ES-I3 (cell line): ENCODE data around the gene PACSIN3.

ENCODE experiments used
- H3K36me3 ChIP-seq: 2 replicates; pipeline ENCODE4 v1.6.1; 2013; ENCODE audit warnings: mild to moderate bottlenecking, low read length, control low read depth, moderate library complexity; ENCODE audit not compliant: insufficient read depth
- H3K4me1 ChIP-seq: 2 replicates; pipeline ENCODE4 v1.6.1; 2013; ENCODE audit warnings: mild to moderate bottlenecking, control low read depth, low read length; ENCODE audit not compliant: insufficient read depth
- H3K9ac ChIP-seq: 2 replicates; pipeline ENCODE4 v1.6.1; 2013; ENCODE audit warnings: low read depth, mild to moderate bottlenecking, low read length, moderate library complexity
- H3K9me3 ChIP-seq: 2 replicates; pipeline ENCODE4 v1.6.1; 2013; ENCODE audit warnings: mild to moderate bottlenecking, low read length, moderate library complexity; ENCODE audit not compliant: control insufficient read depth, insufficient read depth

The PACSIN3 gene

GRCh38 chr11:47147250-47147649 is 39.0 kb downstream of the PACSIN3 start:
- Histone ChIP-seq H3K36me3 (no peaks in the 10 kb centered on the region), H3K4me1 (no peaks in the 10 kb centered on the region; the same call in 1 of the 2 replicates), H3K9me3 (no peaks in the 10 kb centered on the region), H3K9ac (no peak overlapping the region)

- Histone ChIP-seq H3K36me3 (no peaks in the 10 kb centered on the region), H3K4me1 (no peaks in the 10 kb centered on the region; the same call in 1 of the 2 replicates), H3K9me3 (no peaks in the 10 kb centered on the region), H3K9ac (no peak overlapping the region)
Measured at GRCh38 chr11:47144541-47144940, 41.7 kb downstream of the PACSIN3 start.

- Histone ChIP-seq H3K9ac (no peak overlapping the region), H3K36me3 (no peaks in the 10 kb centered on the region), H3K4me1 (no peaks in the 10 kb centered on the region; the same call in 1 of the 2 replicates), H3K9me3 (no peaks in the 10 kb centered on the region)
Measured at GRCh38 chr11:47143322-47143721, 42.9 kb downstream of the PACSIN3 start.

- Histone ChIP-seq H3K9me3 (no peaks in the 10 kb centered on the region), H3K4me1 (no peaks in the 10 kb centered on the region; the same call in 1 of the 2 replicates)
Measured at GRCh38 chr11:47139878-47140277, 46.4 kb downstream of the PACSIN3 start.

GRCh38 chr11:47137476-47137875 is 48.8 kb downstream of the PACSIN3 start:
- Histone ChIP-seq H3K36me3 (no peaks in the 10 kb centered on the region), H3K9me3 (no peaks in the 10 kb centered on the region), H3K4me1 (no peaks in the 10 kb centered on the region), H3K9ac (no peak overlapping the region)

More at GRCh38 chr11:47139878-47140277, 46.4 kb downstream of the PACSIN3 start:
- no peaks in the 10 kb centered on the region for H3K36me3 ChIP-seq
- H3K9ac ChIP-seq = no peak overlapping the region

- Histone ChIP-seq H3K9ac (no peak overlapping the region), H3K36me3 (no peaks in the 10 kb centered on the region), H3K9me3 (no peaks in the 10 kb centered on the region), H3K4me1 (no peaks in the 10 kb centered on the region)
Measured at GRCh38 chr11:47136921-47137320, 49.3 kb downstream of the PACSIN3 start.

- Histone ChIP-seq H3K9me3 (no peaks in the 10 kb centered on the region), H3K4me1 (peaks cover under 1% of the 10 kb centered on the region; the same call in 1 of the 2 replicates), H3K9ac (no peak overlapping the region), H3K36me3 (no peaks in the 10 kb centered on the region)
Measured at GRCh38 chr11:47136327-47136726, 49.9 kb downstream of the PACSIN3 start.

- peaks cover 14% of the 10 kb centered on the region for H3K4me1 ChIP-seq
- no peaks in the 10 kb centered on the region for H3K9me3 ChIP-seq
- H3K36me3 ChIP-seq = no peaks in the 10 kb centered on the region
- no peak overlapping the region for H3K9ac ChIP-seq
Measured at GRCh38 chr11:47132981-47133380, 53.3 kb downstream of the PACSIN3 start.

- Histone ChIP-seq H3K4me1 (peaks cover 14% of the 10 kb centered on the region), H3K9ac (no peak overlapping the region), H3K36me3 (no peaks in the 10 kb centered on the region), H3K9me3 (no peaks in the 10 kb centered on the region)
Measured at GRCh38 chr11:47132490-47132889, 53.7 kb downstream of the PACSIN3 start.

- no peak overlapping the region for H3K9ac ChIP-seq
- peaks cover 14% of the 10 kb centered on the region for H3K4me1 ChIP-seq
- no peaks in the 10 kb centered on the region for H3K9me3 ChIP-seq
- no peaks in the 10 kb centered on the region for H3K36me3 ChIP-seq
Measured at GRCh38 chr11:47131136-47131535, 55.1 kb downstream of the PACSIN3 start.

- no peaks in the 10 kb centered on the region for H3K36me3 ChIP-seq
- H3K4me1 ChIP-seq = peaks cover 14% of the 10 kb centered on the region
- H3K9me3 ChIP-seq = no peaks in the 10 kb centered on the region
- H3K9ac ChIP-seq = no peak overlapping the region
Measured at GRCh38 chr11:47130543-47130942, 55.7 kb downstream of the PACSIN3 start.
